Keratinocyte (primary cell): ENCODE results near the gene CHMP2B. TPM values are rescaled to one million over a fixed set of nuclear protein-coding genes. Genes with fewer than 3 reads are reported as not detected.

Experiments used
- DNase-seq: peaks from one replicate; pipeline ENCODE4 v3.0.0-alpha.2; 2011; ENCODE audit warnings: low read depth, missing footprints, low spot score
- FAIRE-seq: peaks from 2 replicates; lab custom pipeline; 2011; peaks lifted over from hg19 to GRCh38; lab: Jason Lieb, UNC
- H2AFZ ChIP-seq: 2 replicates; pipeline ENCODE4 v1.6.0; 2012; ENCODE audit warnings: low read length, control low read depth, inconsistent platforms; ENCODE audit not compliant: control insufficient read depth
- H3K27ac ChIP-seq: 2 replicates; pipeline ENCODE4 v1.5.1; 2011; ENCODE audit warnings: low read length; ENCODE audit not compliant: control insufficient read depth, insufficient read depth
- H3K27me3 ChIP-seq: 3 replicates; pipeline ENCODE4 v1.6.0; 2011; ENCODE audit warnings: low read length; ENCODE audit not compliant: control insufficient read depth, insufficient read depth; ENCODE audit errors: extremely low read depth
- H3K36me3 ChIP-seq, 2 experiments: 2 replicates in 1 of 2; 3 replicates in 1 of 2; pipeline ENCODE4 v1.5.1; 2011; ENCODE audit warnings: low read length in 2 of 2, mild to moderate bottlenecking in 1 of 2; ENCODE audit not compliant: control insufficient read depth in 2 of 2, insufficient read depth in 2 of 2; ENCODE audit errors: extremely low read depth in 1 of 2
- H3K4me1 ChIP-seq: 3 replicates; pipeline ENCODE4 v1.5.1; 2011; ENCODE audit warnings: low read length; ENCODE audit not compliant: control insufficient read depth, insufficient read depth; ENCODE audit errors: extremely low read depth
- H3K4me2 ChIP-seq: 3 replicates; pipeline ENCODE4 v1.6.0; 2011; ENCODE audit warnings: low read depth, low read length; ENCODE audit not compliant: control insufficient read depth, insufficient read depth; ENCODE audit errors: extremely low read depth
- H3K4me3 ChIP-seq, 3 experiments: fragments of 200-600 bp in 1 of 3; sonication (generic) in 1 of 3; 2 replicates in 2 of 3; 3 replicates in 1 of 3; pipeline ENCODE4 v1.5.1; 2011 to 2016; ENCODE audit warnings: low read length in 3 of 3, mild to moderate bottlenecking in 3 of 3, control low read depth in 2 of 3, inconsistent platforms in 1 of 3, low read depth in 1 of 3, mixed read lengths in 1 of 3, mixed run types in 1 of 3, moderate library complexity in 1 of 3; ENCODE audit not compliant: control insufficient read depth in 2 of 3, insufficient read depth in 2 of 3; ENCODE audit errors: extremely low read depth in 1 of 3
- H3K79me2 ChIP-seq: 2 replicates; pipeline ENCODE4 v1.6.0; 2012; ENCODE audit warnings: low read length; ENCODE audit not compliant: control insufficient read depth, insufficient read depth
- H3K9ac ChIP-seq: 3 replicates; pipeline ENCODE4 v1.6.0; 2011; ENCODE audit warnings: low read length; ENCODE audit not compliant: control insufficient read depth, insufficient read depth; ENCODE audit errors: extremely low read depth
- H3K9me1 ChIP-seq: 3 replicates; pipeline ENCODE4 v1.6.0; 2011; ENCODE audit warnings: low read length; ENCODE audit not compliant: control insufficient read depth, insufficient read depth; ENCODE audit errors: extremely low read depth
- H3K9me3 ChIP-seq: 2 replicates; pipeline ENCODE4 v1.5.1; 2012; ENCODE audit warnings: low read depth, low read length; ENCODE audit not compliant: control insufficient read depth
- H4K20me1 ChIP-seq: 3 replicates; pipeline ENCODE4 v1.6.0; 2011; ENCODE audit warnings: low read length; ENCODE audit not compliant: control insufficient read depth, insufficient read depth; ENCODE audit errors: extremely low read depth
- EZH2 ChIP-seq: IDR thresholded peaks from one replicate; pipeline ENCODE4 v1.6.1; 2012; ENCODE audit warnings: inconsistent platforms, mild to moderate bottlenecking, low read length, moderate library complexity
- dilution Hi-C: fragments of 300-500 bp; cut with MboI; formaldehyde crosslinking; loops from one replicate; pipeline ENCODE4 v1.7.0; 2020; ENCODE audit warnings: low sequenced_read_pairs; ENCODE audit not compliant: extremely low pct_ligation_motif_present
- polyA plus RNA-seq, 5 experiments: library from polyadenylated mRNA; depleted of rRNA in 3 of 5; stranded (reverse) in 3 of 5; stranded (forward) in 1 of 5; unstranded in 1 of 5; fragments of >200 nt; gene quantifications; 1 replicate in 1 of 5; 2 replicates in 3 of 5; 3 replicates in 1 of 5; pipeline versions ENCODE4 v1.2.1 to v1.2.3, GENCODE V29; 2011 to 2012; ENCODE audit warnings: missing spikeins in 2 of 5, low read depth in 1 of 5, low replicate concordance in 1 of 5
- TF ChIP-seq, protein P1 (sequence below), 3 experiments: IDR thresholded peaks in 1 of 3; conservative IDR thresholded peaks in 1 of 3; optimal IDR thresholded peaks in 1 of 3; 2 replicates in 2 of 3; 3 replicates in 1 of 3; pipeline versions ENCODE3 to v1.5.1; 2011; ENCODE audit warnings: low read length in 3 of 3, mild to moderate bottlenecking in 3 of 3, moderate library complexity in 2 of 3, control low read depth in 1 of 3, inconsistent platforms in 1 of 3; ENCODE audit not compliant: insufficient read depth in 2 of 3; ENCODE audit errors: extremely low read depth in 1 of 3

CHMP2B gene
- polyA plus RNA-seq, 1 donor (not counting 4 experiments of a cell fraction or from before 2014, with no cell fraction given): 38.2 TPM

DNA sequence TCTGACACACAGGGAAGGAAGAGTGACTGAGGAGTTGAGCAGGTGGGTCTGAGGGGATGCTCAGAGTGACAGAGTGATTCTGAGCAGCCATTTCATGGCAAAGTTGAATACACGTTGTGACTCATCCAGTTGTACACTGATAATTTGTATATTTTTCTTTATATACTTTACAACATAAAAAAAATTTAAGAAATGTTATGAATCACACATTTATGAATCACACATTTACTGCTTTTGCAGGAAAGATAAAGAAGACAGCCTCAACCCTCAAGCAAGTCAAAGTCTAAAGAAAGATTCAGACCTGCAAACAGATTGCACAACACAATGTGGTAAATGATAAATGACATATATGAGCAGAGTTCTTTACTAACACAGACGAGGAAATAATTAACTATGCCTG is 21.0 kb upstream of the CHMP2B start:
- Histone ChIP-seq H4K20me1 (no peaks in the 10 kb centered on the region), H3K9me3 (no peaks in the 10 kb centered on the region), H3K79me2 (no peaks in the 10 kb centered on the region), H3K36me3 (no peaks in the 10 kb centered on the region), H3K27ac (no peak overlapping the region), H3K4me3 (no peak overlapping the region), H2AFZ (no peak overlapping the region), H3K27me3 (no peaks in the 10 kb centered on the region), H3K4me2 (peak overlapping the region; percentile 20), H3K9me1 (no peaks in the 10 kb centered on the region), H3K4me1 (peaks cover 19% of the 10 kb centered on the region), H3K9ac (no peak overlapping the region)
- DNase-seq: no peak
- dilution Hi-C loops: no loop called here
- TF ChIP-seq EZH2: no peak
- TF ChIP-seq, protein P1, sequence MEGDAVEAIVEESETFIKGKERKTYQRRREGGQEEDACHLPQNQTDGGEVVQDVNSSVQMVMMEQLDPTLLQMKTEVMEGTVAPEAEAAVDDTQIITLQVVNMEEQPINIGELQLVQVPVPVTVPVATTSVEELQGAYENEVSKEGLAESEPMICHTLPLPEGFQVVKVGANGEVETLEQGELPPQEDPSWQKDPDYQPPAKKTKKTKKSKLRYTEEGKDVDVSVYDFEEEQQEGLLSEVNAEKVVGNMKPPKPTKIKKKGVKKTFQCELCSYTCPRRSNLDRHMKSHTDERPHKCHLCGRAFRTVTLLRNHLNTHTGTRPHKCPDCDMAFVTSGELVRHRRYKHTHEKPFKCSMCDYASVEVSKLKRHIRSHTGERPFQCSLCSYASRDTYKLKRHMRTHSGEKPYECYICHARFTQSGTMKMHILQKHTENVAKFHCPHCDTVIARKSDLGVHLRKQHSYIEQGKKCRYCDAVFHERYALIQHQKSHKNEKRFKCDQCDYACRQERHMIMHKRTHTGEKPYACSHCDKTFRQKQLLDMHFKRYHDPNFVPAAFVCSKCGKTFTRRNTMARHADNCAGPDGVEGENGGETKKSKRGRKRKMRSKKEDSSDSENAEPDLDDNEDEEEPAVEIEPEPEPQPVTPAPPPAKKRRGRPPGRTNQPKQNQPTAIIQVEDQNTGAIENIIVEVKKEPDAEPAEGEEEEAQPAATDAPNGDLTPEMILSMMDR (optimal IDR thresholded peaks at IDR 0.05 in 1 of 3, IDR thresholded peaks at IDR 0.05 in 1 of 3, conservative IDR thresholded peaks at IDR 0.05 in 1 of 3; ENCODE audit: extremely low read depth in 1 of 3, insufficient read depth in 2 of 3, low read length in 3 of 3): no peak
- peak; percentile 67 for FAIRE-seq

DNA sequence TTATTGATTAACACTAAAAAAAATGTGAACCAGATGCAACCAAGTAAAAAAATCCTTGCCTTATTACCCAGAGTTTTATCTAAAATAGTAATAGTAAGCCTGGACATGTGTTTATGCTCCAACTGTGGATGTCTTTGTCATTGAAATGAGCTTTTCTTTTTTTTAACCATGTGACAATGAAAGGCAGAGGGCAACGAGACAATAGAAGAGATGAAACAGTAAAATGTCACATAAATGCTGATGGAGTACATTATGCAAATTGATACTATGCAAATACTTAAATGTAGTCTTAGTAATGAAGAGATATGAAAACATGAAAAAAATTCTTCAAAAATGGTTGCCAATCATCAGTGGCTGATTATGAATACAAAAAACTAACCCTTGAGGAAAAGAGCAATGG is 20.5 kb upstream of the CHMP2B start:
- H4K20me1 ChIP-seq: no peaks in the 10 kb centered on the region
- H3K4me1 ChIP-seq: peaks cover 19% of the 10 kb centered on the region
- no peaks in the 10 kb centered on the region for H3K79me2 ChIP-seq
- no peak overlapping the region for H3K4me3 ChIP-seq
- DNase-seq (no peak), FAIRE-seq (no peak)
- no peaks in the 10 kb centered on the region for H3K9me1 ChIP-seq
- H3K9me3 ChIP-seq: no peaks in the 10 kb centered on the region
- H2AFZ ChIP-seq: no peak overlapping the region
- no peaks in the 10 kb centered on the region for H3K27me3 ChIP-seq
- dilution Hi-C loops: no loop called here
- peak overlapping the region; percentile 3 for H3K27ac ChIP-seq
- H3K36me3 ChIP-seq: no peaks in the 10 kb centered on the region
- TF ChIP-seq, protein P1 (optimal IDR thresholded peaks at IDR 0.05 in 1 of 3, IDR thresholded peaks at IDR 0.05 in 1 of 3, conservative IDR thresholded peaks at IDR 0.05 in 1 of 3; ENCODE audit: extremely low read depth in 1 of 3, insufficient read depth in 2 of 3, low read length in 3 of 3): no peak
- no peak for TF ChIP-seq EZH2
- H3K9ac ChIP-seq: no peak overlapping the region
- H3K4me2 ChIP-seq: peak overlapping the region; percentile 20
